Measurements from ENCODE around the gene PLXNA3.
A peak's percentile ranks its signal among the peaks of the same experiment; 100 is the strongest.

The PLXNA3 gene

GRCh38 chrX:154441984-154442707 lies 15.9 kb upstream of the PLXNA3 start:
- H3K27me3 ChIP-seq (ENCODE audit: control insufficient read depth in 5 of 5, insufficient read depth in 4 of 5, low read length in 5 of 5): peaks cover 0 to 10% (median 5%) of the 10 kb centered on the region in 5 donors
- H3K36me3 ChIP-seq (ENCODE audit: control insufficient read depth in 5 of 5, insufficient read depth in 5 of 5, low read length in 5 of 5): peaks cover 0 to 48% (median 23%) of the 10 kb centered on the region in 5 donors
- H3K27ac ChIP-seq (ENCODE audit: low read depth, low read length): no peak overlapping the region
- H3K4me1 ChIP-seq (ENCODE audit: control insufficient read depth in 5 of 5, insufficient read depth in 5 of 5, low read length in 5 of 5): peaks cover 1 to 43% (median 32%) of the 10 kb centered on the region in 5 donors
- no peak overlapping the region for H3K4me3 ChIP-seq (ENCODE audit: low read depth in 1 of 5, low read length in 5 of 5)
- no peaks in the 10 kb centered on the region for H3K9me3 ChIP-seq (ENCODE audit: control insufficient read depth in 5 of 5, low read length in 5 of 5)
- H3K9ac ChIP-seq (ENCODE audit: low read length in 5 of 5): no peak overlapping the region

- peaks cover 0 to 10% (median 4%) of the 10 kb centered on the region in 5 donors for H3K27me3 ChIP-seq (ENCODE audit: control insufficient read depth in 5 of 5, insufficient read depth in 4 of 5, low read length in 5 of 5)
- H3K27ac ChIP-seq (ENCODE audit: low read depth, low read length): no peak overlapping the region
- H3K9me3 ChIP-seq (ENCODE audit: control insufficient read depth in 5 of 5, low read length in 5 of 5): no peaks in the 10 kb centered on the region
- H3K4me1 ChIP-seq (ENCODE audit: control insufficient read depth in 5 of 5, insufficient read depth in 5 of 5, low read length in 5 of 5): peaks cover 0 to 33% (median 22%) of the 10 kb centered on the region in 5 donors
- H3K9ac ChIP-seq (ENCODE audit: low read length in 5 of 5): peak overlapping the region in 3 of 5 donors; percentile 4 to 53 (median 43)
- peaks cover 0 to 60% (median 30%) of the 10 kb centered on the region in 5 donors for H3K36me3 ChIP-seq (ENCODE audit: control insufficient read depth in 5 of 5, insufficient read depth in 5 of 5, low read length in 5 of 5)
- peak overlapping the region; percentile 2 to 56 (median 44) for H3K4me3 ChIP-seq (ENCODE audit: low read depth in 1 of 5, low read length in 5 of 5)
Observed at GRCh38 chrX:154443479-154443910, 14.6 kb upstream of the PLXNA3 start.

- Histone ChIP-seq H3K27ac (ENCODE audit: low read depth, low read length) (peak within 1 kb of the TSS; percentile 57), H3K9me3 (ENCODE audit: control insufficient read depth in 5 of 5, low read length in 5 of 5) (no peaks in the 10 kb centered on the region), H3K27me3 (ENCODE audit: control insufficient read depth in 5 of 5, insufficient read depth in 4 of 5, low read length in 5 of 5) (peaks cover 0 to 10% (median 4%) of the 10 kb centered on the region in 5 donors), H3K9ac (ENCODE audit: low read length in 5 of 5) (peak within 1 kb of the TSS in 4 of 5 donors; percentile 48 to 78 (median 70)), H3K36me3 (ENCODE audit: control insufficient read depth in 5 of 5, insufficient read depth in 5 of 5, low read length in 5 of 5) (peaks cover 0 to 62% (median 33%) of the 10 kb centered on the region in 5 donors), H3K4me3 (ENCODE audit: low read depth in 1 of 5, low read length in 5 of 5) (peak within 1 kb of the TSS; percentile 43 to 72 (median 61)), H3K4me1 (ENCODE audit: control insufficient read depth in 5 of 5, insufficient read depth in 5 of 5, low read length in 5 of 5) (peaks cover 0 to 26% (median 18%) of the 10 kb centered on the region in 5 donors)
Observed at GRCh38 chrX:154443992-154444754, 13.9 kb upstream of the PLXNA3 start, which contains the start of gene FAM50A. Gene FAM50A (plus strand): TSS chrX:154444141. CDS start chrX:154444236, 95 bp downstream.

GRCh38 chrX:154444755-154445246 lies 13.3 kb upstream of the PLXNA3 start:
- peaks cover 0 to 64% (median 39%) of the 10 kb centered on the region in 5 donors for H3K36me3 ChIP-seq (ENCODE audit: control insufficient read depth in 5 of 5, insufficient read depth in 5 of 5, low read length in 5 of 5)

GRCh38 chrX:154445776-154446175 lies 12.3 kb upstream of the PLXNA3 start:
- Histone ChIP-seq H3K27ac (ENCODE audit: low read depth, low read length) (no peak overlapping the region), H3K4me3 (ENCODE audit: low read depth in 1 of 5, low read length in 5 of 5) (no peak overlapping the region), H3K36me3 (ENCODE audit: control insufficient read depth in 5 of 5, insufficient read depth in 5 of 5, low read length in 5 of 5) (peaks cover 0 to 66% (median 40%) of the 10 kb centered on the region in 5 donors), H3K9ac (ENCODE audit: low read length in 5 of 5) (no peak overlapping the region), H3K9me3 (ENCODE audit: control insufficient read depth in 5 of 5, low read length in 5 of 5) (no peaks in the 10 kb centered on the region), H3K4me1 (ENCODE audit: control insufficient read depth in 5 of 5, insufficient read depth in 5 of 5, low read length in 5 of 5) (peaks cover 0 to 26% (median 18%) of the 10 kb centered on the region in 5 donors), H3K27me3 (ENCODE audit: control insufficient read depth in 5 of 5, insufficient read depth in 4 of 5, low read length in 5 of 5) (peaks cover 0 to 13% (median 7%) of the 10 kb centered on the region in 5 donors)

More at GRCh38 chrX:154444755-154445246, 13.3 kb upstream of the PLXNA3 start:
- H3K9me3 ChIP-seq (ENCODE audit: control insufficient read depth in 5 of 5, low read length in 5 of 5): no peaks in the 10 kb centered on the region
- peak overlapping the region in 4 of 5 donors; percentile 48 to 78 (median 70) for H3K9ac ChIP-seq (ENCODE audit: low read length in 5 of 5)
- H3K27ac ChIP-seq (ENCODE audit: low read depth, low read length): peak overlapping the region; percentile 57
- H3K4me1 ChIP-seq (ENCODE audit: control insufficient read depth in 5 of 5, insufficient read depth in 5 of 5, low read length in 5 of 5): peaks cover 0 to 26% (median 18%) of the 10 kb centered on the region in 5 donors
- peak overlapping the region; percentile 36 to 72 (median 61) for H3K4me3 ChIP-seq (ENCODE audit: low read depth in 1 of 5, low read length in 5 of 5)
- H3K27me3 ChIP-seq (ENCODE audit: control insufficient read depth in 5 of 5, insufficient read depth in 4 of 5, low read length in 5 of 5): peaks cover 0 to 13% (median 4%) of the 10 kb centered on the region in 5 donors

GRCh38 chrX:154446430-154446829 lies 11.7 kb upstream of the PLXNA3 start:
- H3K9me3 ChIP-seq (ENCODE audit: control insufficient read depth in 5 of 5, low read length in 5 of 5): no peaks in the 10 kb centered on the region
- no peak overlapping the region for H3K4me3 ChIP-seq (ENCODE audit: low read depth in 1 of 5, low read length in 5 of 5)
- H3K27ac ChIP-seq (ENCODE audit: low read depth, low read length): no peak overlapping the region
- H3K9ac ChIP-seq (ENCODE audit: low read length in 5 of 5): no peak overlapping the region
- H3K4me1 ChIP-seq (ENCODE audit: control insufficient read depth in 5 of 5, insufficient read depth in 5 of 5, low read length in 5 of 5): peaks cover 0 to 26% (median 18%) of the 10 kb centered on the region in 5 donors
- H3K36me3 ChIP-seq (ENCODE audit: control insufficient read depth in 5 of 5, insufficient read depth in 5 of 5, low read length in 5 of 5): peaks cover 0 to 66% (median 40%) of the 10 kb centered on the region in 5 donors
- H3K27me3 ChIP-seq (ENCODE audit: control insufficient read depth in 5 of 5, insufficient read depth in 4 of 5, low read length in 5 of 5): peaks cover 3 to 13% (median 7%) of the 10 kb centered on the region in 5 donors

GRCh38 chrX:154448484-154448883 lies 9.6 kb upstream of the PLXNA3 start:
- Histone ChIP-seq H3K27ac (ENCODE audit: low read depth, low read length) (no peak overlapping the region), H3K4me1 (ENCODE audit: control insufficient read depth in 5 of 5, insufficient read depth in 5 of 5, low read length in 5 of 5) (peaks cover 0 to 23% (median 16%) of the 10 kb centered on the region in 5 donors), H3K36me3 (ENCODE audit: control insufficient read depth in 5 of 5, insufficient read depth in 5 of 5, low read length in 5 of 5) (peaks cover 0 to 58% (median 35%) of the 10 kb centered on the region in 5 donors), H3K4me3 (ENCODE audit: low read depth in 1 of 5, low read length in 5 of 5) (no peak overlapping the region), H3K9ac (ENCODE audit: low read length in 5 of 5) (no peak overlapping the region), H3K27me3 (ENCODE audit: control insufficient read depth in 5 of 5, insufficient read depth in 4 of 5, low read length in 5 of 5) (peaks cover 3 to 13% (median 7%) of the 10 kb centered on the region in 5 donors), H3K9me3 (ENCODE audit: control insufficient read depth in 5 of 5, low read length in 5 of 5) (no peaks in the 10 kb centered on the region)

GRCh38 chrX:154449618-154450017 lies 8.5 kb upstream of the PLXNA3 start:
- Histone ChIP-seq H3K27ac (ENCODE audit: low read depth, low read length) (no peak overlapping the region), H3K27me3 (ENCODE audit: control insufficient read depth in 5 of 5, insufficient read depth in 4 of 5, low read length in 5 of 5) (peaks cover 3 to 12% (median 10%) of the 10 kb centered on the region in 5 donors), H3K4me1 (ENCODE audit: control insufficient read depth in 5 of 5, insufficient read depth in 5 of 5, low read length in 5 of 5) (peaks cover 0 to 18% (median 10%) of the 10 kb centered on the region in 5 donors), H3K36me3 (ENCODE audit: control insufficient read depth in 5 of 5, insufficient read depth in 5 of 5, low read length in 5 of 5) (peaks cover 0 to 58% (median 35%) of the 10 kb centered on the region in 5 donors), H3K9me3 (ENCODE audit: control insufficient read depth in 5 of 5, low read length in 5 of 5) (no peaks in the 10 kb centered on the region), H3K9ac (ENCODE audit: low read length in 5 of 5) (no peak overlapping the region), H3K4me3 (ENCODE audit: low read depth in 1 of 5, low read length in 5 of 5) (no peak overlapping the region)

- H3K9me3 ChIP-seq (ENCODE audit: control insufficient read depth in 5 of 5, low read length in 5 of 5): no peaks in the 10 kb centered on the region
- peaks cover 0 to 11% (median 3%) of the 10 kb centered on the region in 5 donors for H3K4me1 ChIP-seq (ENCODE audit: control insufficient read depth in 5 of 5, insufficient read depth in 5 of 5, low read length in 5 of 5)
- H3K36me3 ChIP-seq (ENCODE audit: control insufficient read depth in 5 of 5, insufficient read depth in 5 of 5, low read length in 5 of 5): peaks cover 0 to 58% (median 35%) of the 10 kb centered on the region in 5 donors
- peaks cover 3 to 11% (median 8%) of the 10 kb centered on the region in 5 donors for H3K27me3 ChIP-seq (ENCODE audit: control insufficient read depth in 5 of 5, insufficient read depth in 4 of 5, low read length in 5 of 5)
- no peak overlapping the region for H3K27ac ChIP-seq (ENCODE audit: low read depth, low read length)
- no peak overlapping the region for H3K4me3 ChIP-seq (ENCODE audit: low read depth in 1 of 5, low read length in 5 of 5)
- H3K9ac ChIP-seq (ENCODE audit: low read length in 5 of 5): no peak overlapping the region
Observed at GRCh38 chrX:154450312-154450711, 7.8 kb upstream of the PLXNA3 start.

All from subcutaneous abdominal adipose tissue (tissue), 5 donors.